ENCODE results near the gene COL4A5. TPM values are rescaled to one million over a fixed set of nuclear protein-coding genes. Genes with fewer than 3 reads are reported as not detected.

The COL4A5 gene
- total and polyA plus RNA-seq, 2 of the 8 experiments (the other 6 are each of a cell fraction or from before 2014, with no cell fraction given) = 24.9 to 30.2 TPM

GRCh38 chrX:108516184-108516583 lies 76.5 kb downstream of the COL4A5 start:
- FAIRE-seq (no peak), DNase-seq (ENCODE audit: low read depth in 1 of 2, low spot score in 2 of 2) (no peak)
- Histone ChIP-seq H2AK5ac (ENCODE audit: low read depth, low read length) (no peak overlapping the region), H3K79me2 (ENCODE audit: control insufficient read depth in 1 of 2, insufficient read depth in 2 of 2, low read length in 2 of 2) (no peaks in the 10 kb centered on the region), H4K20me1 (replicated peaks in 1 of 2; ENCODE audit: control insufficient read depth in 1 of 2, insufficient read depth in 2 of 2, low read length in 2 of 2) (no peaks in the 10 kb centered on the region), H2BK12ac (ENCODE audit: low read depth, low read length) (no peak overlapping the region), H2BK5ac (ENCODE audit: low read depth, low read length) (no peak overlapping the region), H3K9me3 (ENCODE audit: insufficient read depth in 2 of 2, low read depth in 1 of 2, low read length in 1 of 2) (peaks cover 0 to 3% of the 10 kb centered on the region in 2 experiments; a peak in 1 of 4 replicates), H3K14ac (ENCODE audit: insufficient read length) (no peak overlapping the region), H3K4ac (replicated peaks; ENCODE audit: insufficient read length, low read depth, low read length) (no peak overlapping the region), H3K56ac (replicated peaks; ENCODE audit: insufficient read length, low read depth, low read length) (no peak overlapping the region), H2BK120ac (replicated peaks; ENCODE audit: low read depth, low read length) (no peak overlapping the region), H3K23me2 (ENCODE audit: low read depth, low read length) (no peaks in the 10 kb centered on the region), H4K91ac (replicated peaks; ENCODE audit: insufficient read length, low read length) (no peak overlapping the region), H2AFZ (ENCODE audit: low read length) (no peak overlapping the region), H3K27ac (ENCODE audit: low read depth, low read length) (no peak overlapping the region), H3K27me3 (replicated peaks in 1 of 4; ENCODE audit: control insufficient read depth in 3 of 4, extremely low read depth in 1 of 4, insufficient read depth in 3 of 4, low read length in 3 of 4) (no peaks in the 10 kb centered on the region), H2BK20ac (ENCODE audit: low read length) (no peak overlapping the region), H3K9ac (replicated peaks in 1 of 4; ENCODE audit: extremely low read depth in 1 of 4, low read depth in 3 of 4, low read length in 3 of 4) (no peak overlapping the region), H3K4me2 (ENCODE audit: insufficient read depth in 1 of 2, low read depth in 2 of 2, low read length in 2 of 2) (no peak overlapping the region), H3K4me3 (ENCODE audit: extremely low read depth in 1 of 4, insufficient read depth in 2 of 4, low read depth in 3 of 4, low read length in 4 of 4) (no peak overlapping the region), H4K5ac (ENCODE audit: insufficient read length, low read depth, low read length) (no peak overlapping the region), H3K79me1 (ENCODE audit: low read depth, low read length) (no peaks in the 10 kb centered on the region), H4K8ac (ENCODE audit: extremely low read depth, insufficient read depth, low read length) (no peak overlapping the region), H2BK15ac (ENCODE audit: low read length) (no peak overlapping the region), H3K4me1 (replicated peaks in 1 of 4; ENCODE audit: control insufficient read depth in 3 of 4, insufficient read depth in 4 of 4, low read length in 3 of 4) (peaks cover 0 to 3% (median 0%) of the 10 kb centered on the region in 4 experiments; a peak in 1 of 7 replicates), H3K18ac (ENCODE audit: extremely low read depth, low read length) (no peak overlapping the region), H3K36me3 (ENCODE audit: control insufficient read depth in 2 of 4, insufficient read depth in 4 of 4, low read length in 3 of 4) (no peaks in the 10 kb centered on the region; a peak in 1 of 8 replicates), H3K23ac (ENCODE audit: insufficient read length) (no peak overlapping the region)
- ChIA-PET POLR2A (ENCODE audit: partially characterized antibody) (no interaction called here), CTCF (ENCODE audit: partially characterized antibody) (no interaction called here)
- 87% methylated on average over 2 of the region's 2 CpGs; no CpG with 5 or more reads in 1 of the 2 experiments for WGBS, 2 experiments (ENCODE audit: extremely low coverage in 1 of 2, insufficient coverage in 1 of 2, insufficient read length in 1 of 2, insufficient replicate concordance in 2 of 2, low coverage in 1 of 2, low lambda C conversion rate in 2 of 2, missing lambda C conversion rate in 1 of 2)
- TF ChIP-seq RBBP5 (IDR thresholded peaks at IDR 0.05; ENCODE audit: borderline replicate concordance, low read depth, low read length) (no peak), MAFK (IDR thresholded peaks at IDR 0.05; ENCODE audit: low read depth, low read length) (no peak), YY1 (IDR thresholded peaks at IDR 0.05; ENCODE audit: low read depth, low read length) (no peak), CREB1 (IDR thresholded peaks at IDR 0.05) (no peak), KDM5A (IDR thresholded peaks at IDR 0.05; ENCODE audit: low read length) (no peak), GABPA (IDR thresholded peaks at IDR 0.05; ENCODE audit: borderline replicate concordance, insufficient read depth, low read length) (no peak), HDAC6 (IDR thresholded peaks at IDR 0.05; ENCODE audit: low read depth, low read length) (no peak), TAF1 (IDR thresholded peaks at IDR 0.05; ENCODE audit: low read depth, low read length) (no peak), CEBPB (IDR thresholded peaks at IDR 0.05; ENCODE audit: low read depth, low read length) (no peak), POLR2AphosphoS5 (IDR thresholded peaks at IDR 0.05; ENCODE audit: low read depth, low read length) (no peak), CBX8 (IDR thresholded peaks at IDR 0.05; ENCODE audit: borderline replicate concordance, low read depth, low read length) (no peak), CHD2 (IDR thresholded peaks at IDR 0.05; ENCODE audit: low read length) (no peak), RNF2 (IDR thresholded peaks at IDR 0.05; ENCODE audit: borderline replicate concordance, low read depth, low read length, missing control alignments, poor library complexity, severe bottlenecking) (no peak), EZH2 (IDR thresholded peaks at IDR 0.05; ENCODE audit: low read depth, low read length, severe bottlenecking) (no peak)

Measured in H1 (cell line).